GM23338 (cell line): Measurements from ENCODE around the gene CHST11.

Source experiments
- CREB1 ChIP-seq: fragments of 250-450 bp; sonication (Bioruptor Pico); IDR thresholded peaks from 2 replicates; pipeline ENCODE4 v1.5.0; 2020; ENCODE audit warnings: low read depth, mild to moderate bottlenecking, moderate library complexity
- EZH2 ChIP-seq: fragments of 200-600 bp; sonication (generic); IDR thresholded peaks from one replicate; pipeline ENCODE4 v1.8.0; 2017; ENCODE audit warnings: antibody characterized with exemption, mild to moderate bottlenecking, low read depth; ENCODE audit not compliant: unreplicated experiment
- EZH2phosphoT487 ChIP-seq: fragments of 200-600 bp; sonication (generic); IDR thresholded peaks from one replicate; pipeline ENCODE4 v1.8.1; 2018; ENCODE audit warnings: antibody characterized with exemption; ENCODE audit not compliant: unreplicated experiment
- POLR2AphosphoS5 ChIP-seq: IDR thresholded peaks from 2 replicates; pipeline ENCODE4 v1.6.1; 2016; ENCODE audit warnings: antibody characterized with exemption, low read depth
- STAT1 ChIP-seq: IDR thresholded peaks from one replicate; pipeline ENCODE4 v1.6.1; 2016; ENCODE audit warnings: antibody characterized with exemption; ENCODE audit not compliant: unreplicated experiment
- ZNF331 ChIP-seq: fragments of 250-450 bp; sonication (Bioruptor Pico); IDR thresholded peaks from 2 replicates; pipeline ENCODE4 v1.5.0; 2020; ENCODE audit warnings: low read depth, mild to moderate bottlenecking, moderate library complexity
- TF ChIP-seq, protein P1 (sequence below), 2 experiments: fragments of 200-600 bp in 1 of 2; sonication (generic) in 1 of 2; conservative IDR thresholded peaks; 2 replicates each; pipeline versions ENCODE4 v1.5.1 to v1.6.1; 2016 to 2017; ENCODE audit warnings: antibody characterized with exemption in 2 of 2, low read depth in 2 of 2, mild to moderate bottlenecking in 2 of 2, moderate library complexity in 1 of 2
- TF ChIP-seq, protein P2 (sequence below): IDR thresholded peaks from one replicate; pipeline ENCODE4 v1.6.1; 2018; ENCODE audit warnings: antibody characterized with exemption; ENCODE audit not compliant: unreplicated experiment
- TF ChIP-seq, protein P3 (sequence below): IDR thresholded peaks from 2 replicates; pipeline ENCODE4 v1.6.1; 2016; ENCODE audit warnings: antibody characterized with exemption

DNA sequence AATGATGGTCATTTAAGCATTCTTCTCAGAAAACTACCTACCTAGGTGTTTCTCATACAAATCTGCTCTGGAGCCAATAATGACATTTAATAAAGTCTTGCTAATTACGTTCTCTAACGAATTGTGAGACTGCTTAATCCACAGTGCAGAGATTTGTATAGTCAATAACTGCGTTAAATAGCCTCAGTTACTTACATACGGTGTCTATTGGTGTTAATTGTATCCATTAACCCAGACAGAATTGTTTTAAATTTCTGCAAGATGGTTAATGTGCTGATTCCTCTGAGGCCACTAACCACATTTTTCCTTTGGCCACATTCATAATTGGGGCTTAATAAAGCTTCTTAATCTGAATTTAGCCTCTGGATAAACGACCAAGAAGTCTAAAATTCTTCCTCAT is 329.6 kb downstream of the CHST11 start:
- TF ChIP-seq, protein P1, sequence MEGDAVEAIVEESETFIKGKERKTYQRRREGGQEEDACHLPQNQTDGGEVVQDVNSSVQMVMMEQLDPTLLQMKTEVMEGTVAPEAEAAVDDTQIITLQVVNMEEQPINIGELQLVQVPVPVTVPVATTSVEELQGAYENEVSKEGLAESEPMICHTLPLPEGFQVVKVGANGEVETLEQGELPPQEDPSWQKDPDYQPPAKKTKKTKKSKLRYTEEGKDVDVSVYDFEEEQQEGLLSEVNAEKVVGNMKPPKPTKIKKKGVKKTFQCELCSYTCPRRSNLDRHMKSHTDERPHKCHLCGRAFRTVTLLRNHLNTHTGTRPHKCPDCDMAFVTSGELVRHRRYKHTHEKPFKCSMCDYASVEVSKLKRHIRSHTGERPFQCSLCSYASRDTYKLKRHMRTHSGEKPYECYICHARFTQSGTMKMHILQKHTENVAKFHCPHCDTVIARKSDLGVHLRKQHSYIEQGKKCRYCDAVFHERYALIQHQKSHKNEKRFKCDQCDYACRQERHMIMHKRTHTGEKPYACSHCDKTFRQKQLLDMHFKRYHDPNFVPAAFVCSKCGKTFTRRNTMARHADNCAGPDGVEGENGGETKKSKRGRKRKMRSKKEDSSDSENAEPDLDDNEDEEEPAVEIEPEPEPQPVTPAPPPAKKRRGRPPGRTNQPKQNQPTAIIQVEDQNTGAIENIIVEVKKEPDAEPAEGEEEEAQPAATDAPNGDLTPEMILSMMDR (conservative IDR thresholded peaks at IDR 0.05; ENCODE audit: low read depth in 2 of 2), result no peak
- TF ChIP-seq POLR2AphosphoS5, result no peak
- TF ChIP-seq, protein P2, sequence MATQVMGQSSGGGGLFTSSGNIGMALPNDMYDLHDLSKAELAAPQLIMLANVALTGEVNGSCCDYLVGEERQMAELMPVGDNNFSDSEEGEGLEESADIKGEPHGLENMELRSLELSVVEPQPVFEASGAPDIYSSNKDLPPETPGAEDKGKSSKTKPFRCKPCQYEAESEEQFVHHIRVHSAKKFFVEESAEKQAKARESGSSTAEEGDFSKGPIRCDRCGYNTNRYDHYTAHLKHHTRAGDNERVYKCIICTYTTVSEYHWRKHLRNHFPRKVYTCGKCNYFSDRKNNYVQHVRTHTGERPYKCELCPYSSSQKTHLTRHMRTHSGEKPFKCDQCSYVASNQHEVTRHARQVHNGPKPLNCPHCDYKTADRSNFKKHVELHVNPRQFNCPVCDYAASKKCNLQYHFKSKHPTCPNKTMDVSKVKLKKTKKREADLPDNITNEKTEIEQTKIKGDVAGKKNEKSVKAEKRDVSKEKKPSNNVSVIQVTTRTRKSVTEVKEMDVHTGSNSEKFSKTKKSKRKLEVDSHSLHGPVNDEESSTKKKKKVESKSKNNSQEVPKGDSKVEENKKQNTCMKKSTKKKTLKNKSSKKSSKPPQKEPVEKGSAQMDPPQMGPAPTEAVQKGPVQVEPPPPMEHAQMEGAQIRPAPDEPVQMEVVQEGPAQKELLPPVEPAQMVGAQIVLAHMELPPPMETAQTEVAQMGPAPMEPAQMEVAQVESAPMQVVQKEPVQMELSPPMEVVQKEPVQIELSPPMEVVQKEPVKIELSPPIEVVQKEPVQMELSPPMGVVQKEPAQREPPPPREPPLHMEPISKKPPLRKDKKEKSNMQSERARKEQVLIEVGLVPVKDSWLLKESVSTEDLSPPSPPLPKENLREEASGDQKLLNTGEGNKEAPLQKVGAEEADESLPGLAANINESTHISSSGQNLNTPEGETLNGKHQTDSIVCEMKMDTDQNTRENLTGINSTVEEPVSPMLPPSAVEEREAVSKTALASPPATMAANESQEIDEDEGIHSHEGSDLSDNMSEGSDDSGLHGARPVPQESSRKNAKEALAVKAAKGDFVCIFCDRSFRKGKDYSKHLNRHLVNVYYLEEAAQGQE, result no peak
- no peak for TF ChIP-seq EZH2phosphoT487
- no peak for TF ChIP-seq CREB1 (CRISPR knock-in tag)
- no peak for TF ChIP-seq EZH2
- TF ChIP-seq ZNF331 (CRISPR knock-in tag), result no peak
- TF ChIP-seq, protein P3, sequence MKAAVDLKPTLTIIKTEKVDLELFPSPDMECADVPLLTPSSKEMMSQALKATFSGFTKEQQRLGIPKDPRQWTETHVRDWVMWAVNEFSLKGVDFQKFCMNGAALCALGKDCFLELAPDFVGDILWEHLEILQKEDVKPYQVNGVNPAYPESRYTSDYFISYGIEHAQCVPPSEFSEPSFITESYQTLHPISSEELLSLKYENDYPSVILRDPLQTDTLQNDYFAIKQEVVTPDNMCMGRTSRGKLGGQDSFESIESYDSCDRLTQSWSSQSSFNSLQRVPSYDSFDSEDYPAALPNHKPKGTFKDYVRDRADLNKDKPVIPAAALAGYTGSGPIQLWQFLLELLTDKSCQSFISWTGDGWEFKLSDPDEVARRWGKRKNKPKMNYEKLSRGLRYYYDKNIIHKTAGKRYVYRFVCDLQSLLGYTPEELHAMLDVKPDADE, result no peak
- no peak for TF ChIP-seq STAT1
